DMS114 treated with DMSO at 0.1 percent for 48 hours (cell line): ENCODE results near the gene SNORC.

Experiments
- DNase-seq: peaks from one replicate; lab custom pipeline; 2025; ENCODE audit not compliant: unreplicated experiment; lab: John Stamatoyannopoulos, UW

The SNORC gene

DNA sequence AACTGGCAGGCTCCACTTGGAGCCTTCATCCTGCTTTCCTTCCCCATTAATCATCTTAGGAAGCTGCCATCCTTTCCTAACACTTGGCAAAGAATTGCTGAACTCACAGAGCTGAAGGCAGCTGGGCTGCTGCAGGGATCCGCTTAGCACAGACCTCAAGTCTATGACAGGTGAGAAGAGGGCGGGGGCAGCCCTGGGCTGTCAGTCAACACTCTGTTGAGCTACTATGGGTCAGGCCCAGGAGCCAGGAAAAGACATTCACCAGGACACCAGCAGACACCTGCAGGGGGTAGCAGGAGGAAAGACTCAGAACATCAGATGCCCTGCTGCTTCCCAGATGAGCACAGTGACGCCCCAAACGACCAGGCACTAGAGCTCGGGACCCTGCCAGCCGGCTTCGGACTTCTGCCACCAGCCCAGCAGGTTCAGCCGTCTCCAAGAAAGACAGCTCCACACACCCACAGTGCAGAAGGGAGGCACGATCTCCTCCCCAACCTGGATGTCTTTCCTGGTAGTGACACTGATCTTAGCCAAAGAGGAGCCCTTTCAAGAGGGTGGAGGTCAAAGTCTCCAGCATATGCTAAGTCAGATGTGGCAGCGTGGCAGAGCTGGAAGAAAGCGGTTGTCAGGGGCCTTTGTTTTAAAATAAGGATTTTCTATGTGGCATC, 55.2 kb downstream of the SNORC start:
- no peak for DNase-seq

DNA sequence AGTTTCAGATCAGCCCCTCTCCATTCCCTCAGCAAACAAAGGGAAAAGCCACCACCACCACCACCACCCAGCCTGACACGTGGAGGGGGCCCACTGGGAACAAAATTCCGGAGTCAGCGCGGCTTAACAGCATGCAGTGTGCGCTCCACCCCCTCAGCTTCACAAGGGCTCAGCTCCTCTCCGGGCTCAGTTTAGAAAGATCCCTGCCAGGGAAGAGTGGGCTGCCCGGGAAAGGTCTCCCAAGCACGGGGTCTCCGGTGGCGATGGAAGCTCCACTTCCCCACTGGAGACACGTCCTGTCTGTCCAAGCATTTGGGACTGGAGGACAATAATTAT, 55.7 kb downstream of the SNORC start:
- DNase-seq, result no peak

DNA sequence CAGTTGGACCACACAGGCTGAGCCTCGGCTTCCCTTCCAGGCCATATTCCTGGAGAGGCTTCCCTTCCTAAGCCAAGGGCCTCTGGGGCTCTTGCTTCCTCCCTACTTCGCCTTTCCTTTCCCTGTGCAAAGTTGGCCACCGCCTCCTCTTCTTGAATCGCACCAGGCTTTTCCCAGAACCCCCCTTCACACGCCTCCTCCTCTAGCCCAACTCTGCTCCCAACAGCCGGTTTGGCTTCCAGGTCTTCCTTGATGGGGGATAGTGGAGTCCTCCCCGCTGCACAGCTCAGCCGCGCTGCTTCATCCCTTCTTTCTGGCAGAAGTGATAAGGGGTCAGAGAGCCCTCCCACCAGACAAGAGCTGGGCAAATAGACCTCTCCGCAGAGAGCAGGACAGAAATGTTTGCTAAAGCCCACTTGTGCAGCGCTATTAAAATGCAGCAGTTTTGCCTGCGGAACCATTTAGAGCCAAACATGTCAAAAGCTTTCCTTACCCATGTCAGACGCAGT, 56.4 kb downstream of the SNORC start:
- DNase-seq, result no peak

DNA sequence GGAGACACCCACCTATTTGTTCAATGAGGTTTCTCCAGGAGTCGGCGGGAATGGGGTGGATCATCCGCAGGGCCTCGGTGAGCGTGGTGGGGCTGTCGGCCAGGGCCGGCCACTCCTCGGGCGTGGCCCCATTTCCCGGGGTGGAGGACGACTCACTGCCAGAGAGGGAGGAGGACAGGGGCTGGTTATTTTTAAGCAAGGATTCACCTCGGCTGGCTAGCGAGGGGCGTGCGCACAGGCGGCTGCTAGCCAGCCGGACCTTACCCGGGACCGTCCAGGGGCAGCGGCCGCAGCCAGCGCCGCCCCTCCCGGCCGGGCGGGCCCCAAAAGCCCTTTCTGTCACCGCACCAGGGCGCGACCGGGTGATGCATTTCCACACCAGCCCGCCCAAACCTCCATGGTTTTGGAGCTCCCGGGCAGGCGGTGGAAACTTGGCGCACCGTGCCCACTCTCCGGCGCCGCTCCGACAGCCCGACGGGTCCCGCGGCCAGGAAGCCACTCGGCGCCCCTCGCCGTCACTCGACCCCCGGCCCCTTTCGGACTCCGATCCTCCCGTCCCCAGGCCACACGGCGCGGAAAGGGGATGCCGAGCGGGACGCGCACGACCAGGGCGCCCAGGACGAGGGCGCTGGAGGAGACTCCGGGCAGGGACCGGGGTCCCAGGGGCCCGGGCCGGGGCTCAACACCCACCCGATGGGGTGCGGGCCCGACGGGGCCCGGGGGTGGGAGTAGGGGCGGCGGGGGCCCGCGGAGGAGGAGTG, 57.1 kb downstream of the SNORC start:
- DNase-seq, result no peak

DNA sequence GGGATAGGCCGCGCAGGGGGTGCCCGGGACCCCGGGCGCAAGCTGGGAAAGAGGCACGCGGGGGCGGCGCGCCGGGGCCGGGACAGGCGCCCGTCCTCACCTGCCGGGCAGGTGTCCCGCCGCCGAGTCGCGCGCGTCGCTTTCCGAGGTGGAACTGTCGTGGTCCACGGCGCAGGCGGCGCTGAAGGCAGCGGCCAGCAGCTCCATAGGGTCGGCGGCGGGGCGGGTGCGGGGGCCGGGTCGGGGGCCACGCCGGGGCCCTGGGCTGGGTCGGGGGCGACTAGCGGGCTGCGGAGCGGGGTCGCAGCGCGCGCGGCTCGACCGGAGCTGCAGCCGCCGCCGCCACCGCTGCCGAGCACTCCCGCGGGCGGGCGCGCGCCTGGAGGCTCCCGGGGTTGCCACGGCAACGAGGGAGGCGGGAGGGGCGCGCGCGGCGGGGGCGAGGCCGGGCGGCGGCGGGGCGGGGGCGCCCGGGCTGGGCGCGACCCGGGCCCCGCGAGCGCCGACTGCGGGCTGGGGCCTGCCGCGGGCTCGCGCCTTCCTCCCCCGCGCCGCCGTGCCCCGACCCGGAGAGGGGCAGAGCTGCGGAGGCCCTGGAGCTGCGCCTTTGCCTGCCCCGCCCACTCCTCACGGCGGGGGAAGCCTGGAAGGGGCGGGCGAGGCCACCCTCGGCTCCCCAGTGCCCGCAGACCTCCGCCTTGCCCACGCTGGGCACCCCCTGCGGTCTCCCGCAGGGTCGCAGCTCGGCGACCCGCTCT, 57.9 kb downstream of the SNORC start:
- no peak for DNase-seq
